Type B pancreatic cell (in vitro differentiated cells): ENCODE results near the gene MLST8. TPM values are rescaled to one million over a fixed set of nuclear protein-coding genes. Genes with fewer than 3 reads are reported as not detected.
A peak's percentile ranks its signal among the peaks of the same experiment; 100 is the strongest.
"Not testable (repeated sequence)": the region's sequence is repeated elsewhere in the genome, so short reads cannot be mapped to it uniquely, and the experiment has no call there.

Source experiments
- DNase-seq: peaks from one replicate; pipeline ENCODE4 v3.0.0; 2021; ENCODE audit warnings: mixed read lengths; ENCODE audit not compliant: unreplicated experiment; ENCODE audit errors: extremely low spot score
- H3K27ac Mint-ChIP-seq: 2 replicates; pipeline ENCODE4 v1.8.0; 2021; ENCODE audit warnings: mild to moderate bottlenecking, mixed read lengths
- H3K27me3 Mint-ChIP-seq: 2 replicates; pipeline ENCODE4 v1.8.0; 2021; ENCODE audit warnings: mixed read lengths
- H3K36me3 Mint-ChIP-seq: 2 replicates; pipeline ENCODE4 v1.8.0; 2021; ENCODE audit warnings: mixed read lengths
- H3K4me1 Mint-ChIP-seq: one replicate; pipeline ENCODE4 v1.8.0; 2021; ENCODE audit warnings: mixed read lengths; ENCODE audit not compliant: unreplicated experiment
- H3K4me3 Mint-ChIP-seq: 2 replicates; pipeline ENCODE4 v1.8.0; 2021; ENCODE audit warnings: mild to moderate bottlenecking, mixed read lengths
- H3K9me3 Mint-ChIP-seq: 2 replicates; pipeline ENCODE4 v1.8.0; 2021; ENCODE audit warnings: mixed read lengths
- total RNA-seq: library from RNA; stranded (reverse); gene quantifications from 2 replicates; pipeline ENCODE4 v1.2.1, GENCODE V29; 2021; ENCODE audit warnings: low replicate concordance
- TF ChIP-seq, protein P1 (sequence below): fragments of 200-600 bp; sonication (generic); conservative IDR thresholded peaks from 2 replicates; pipeline ENCODE4 v1.5.0; 2021; ENCODE audit warnings: antibody characterized with exemption, mild to moderate bottlenecking

MLST8 gene
- total RNA-seq, 1 donor from 2014 or later: 56.8 TPM

DNA sequence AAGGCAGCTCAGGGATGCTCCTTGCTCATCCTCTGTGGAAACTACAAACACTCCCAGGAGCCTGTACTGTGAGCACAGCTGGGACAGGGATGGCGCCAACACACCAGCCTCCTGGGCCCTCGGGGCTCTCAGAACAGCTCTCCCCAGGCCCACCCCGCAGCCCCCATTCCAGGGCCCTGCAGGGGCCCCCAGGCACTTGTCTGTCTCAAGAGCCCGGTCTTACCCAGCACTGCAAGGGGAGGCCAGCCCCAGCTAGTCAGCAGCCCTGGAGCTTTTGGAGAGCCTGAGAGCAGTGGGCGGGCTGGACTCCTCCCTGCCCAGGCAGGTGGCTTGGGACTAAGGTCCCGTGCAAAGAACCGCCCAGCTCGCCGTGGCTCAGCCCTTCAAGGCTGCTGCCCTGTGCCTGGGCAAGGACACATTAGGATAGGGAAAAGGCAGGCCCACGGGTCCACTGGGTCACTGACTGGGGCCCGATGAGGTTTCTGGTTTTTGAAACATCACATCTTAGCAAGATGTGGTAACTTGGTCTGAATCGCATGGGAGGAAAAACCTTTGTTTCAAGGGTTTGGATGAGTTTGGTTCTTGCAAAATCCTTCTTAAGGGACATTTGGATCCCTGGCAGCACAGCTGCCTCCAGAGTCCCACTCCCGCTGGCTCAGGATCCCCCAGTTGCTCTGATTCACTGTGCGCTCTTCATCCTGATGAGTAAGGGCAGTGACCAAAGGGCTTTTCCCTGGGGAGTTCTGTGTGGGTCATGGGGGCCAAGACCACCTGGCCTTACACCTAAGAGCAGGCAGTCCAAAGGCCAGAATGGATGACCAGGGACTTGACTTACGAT is 33.8 kb downstream of the MLST8 start:
- Mint-ChIP-seq H3K9me3 (no peaks in the 10 kb centered on the region), H3K4me3 (no peak overlapping the region), H3K4me1 (no peaks in the 10 kb centered on the region), H3K27me3 (peaks cover 19% of the 10 kb centered on the region), H3K27ac (no peak overlapping the region), H3K36me3 (peaks cover 7% of the 10 kb centered on the region)
- DNase-seq: no peak
- TF ChIP-seq, protein P1, sequence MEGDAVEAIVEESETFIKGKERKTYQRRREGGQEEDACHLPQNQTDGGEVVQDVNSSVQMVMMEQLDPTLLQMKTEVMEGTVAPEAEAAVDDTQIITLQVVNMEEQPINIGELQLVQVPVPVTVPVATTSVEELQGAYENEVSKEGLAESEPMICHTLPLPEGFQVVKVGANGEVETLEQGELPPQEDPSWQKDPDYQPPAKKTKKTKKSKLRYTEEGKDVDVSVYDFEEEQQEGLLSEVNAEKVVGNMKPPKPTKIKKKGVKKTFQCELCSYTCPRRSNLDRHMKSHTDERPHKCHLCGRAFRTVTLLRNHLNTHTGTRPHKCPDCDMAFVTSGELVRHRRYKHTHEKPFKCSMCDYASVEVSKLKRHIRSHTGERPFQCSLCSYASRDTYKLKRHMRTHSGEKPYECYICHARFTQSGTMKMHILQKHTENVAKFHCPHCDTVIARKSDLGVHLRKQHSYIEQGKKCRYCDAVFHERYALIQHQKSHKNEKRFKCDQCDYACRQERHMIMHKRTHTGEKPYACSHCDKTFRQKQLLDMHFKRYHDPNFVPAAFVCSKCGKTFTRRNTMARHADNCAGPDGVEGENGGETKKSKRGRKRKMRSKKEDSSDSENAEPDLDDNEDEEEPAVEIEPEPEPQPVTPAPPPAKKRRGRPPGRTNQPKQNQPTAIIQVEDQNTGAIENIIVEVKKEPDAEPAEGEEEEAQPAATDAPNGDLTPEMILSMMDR: no peak

DNA sequence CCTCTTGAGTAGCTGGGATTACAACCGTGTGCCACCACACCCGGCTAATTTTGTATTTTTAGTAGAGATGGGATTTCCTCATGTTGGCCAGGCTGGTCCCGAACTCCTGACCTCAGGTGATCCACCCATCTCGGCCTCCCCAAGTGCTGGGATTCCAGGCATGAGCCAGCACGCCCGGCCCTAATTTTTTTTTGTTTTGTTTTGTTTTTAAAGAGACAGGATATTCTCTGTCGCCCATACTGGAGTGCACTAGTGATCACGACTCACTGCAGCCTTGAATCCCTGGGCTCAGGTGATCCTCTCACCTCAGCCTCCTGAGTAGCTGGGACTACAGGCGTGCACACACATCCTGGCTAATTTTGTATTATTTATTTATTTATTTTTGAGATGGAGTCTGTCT is 35.1 kb downstream of the MLST8 start:
- DNase-seq, H3K9me3 Mint-ChIP-seq, H3K36me3 Mint-ChIP-seq, H3K27ac Mint-ChIP-seq, H3K4me1 Mint-ChIP-seq, H3K4me3 Mint-ChIP-seq: not testable (repeated sequence)
- H3K27me3 Mint-ChIP-seq: peaks cover 18% of the 10 kb centered on the region

DNA sequence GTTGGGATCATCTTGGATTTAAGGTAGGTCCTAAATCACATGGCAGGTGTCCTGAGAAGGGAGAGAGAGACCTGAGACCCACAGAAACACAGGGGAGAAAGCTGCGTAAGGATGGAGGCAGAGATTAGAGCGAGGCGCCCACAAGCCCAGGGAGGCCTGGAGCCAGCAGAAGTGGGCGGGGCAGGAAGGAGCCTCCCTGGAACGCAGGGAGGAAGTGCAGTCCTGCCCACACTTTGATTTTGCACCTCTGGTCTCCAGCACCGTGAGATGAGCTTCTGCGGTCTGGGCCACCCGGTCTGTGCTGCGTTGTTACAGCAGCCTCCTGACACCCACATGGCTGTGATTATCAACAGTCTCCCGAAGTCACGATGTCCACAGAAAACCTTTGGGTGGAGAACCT is 37.3 kb downstream of the MLST8 start:
- TF ChIP-seq, protein P1: no peak
- no peak overlapping the region for H3K4me3 Mint-ChIP-seq
- H3K36me3 Mint-ChIP-seq: peaks cover 7% of the 10 kb centered on the region
- peaks cover 5% of the 10 kb centered on the region for H3K27me3 Mint-ChIP-seq
- DNase-seq: no peak
- peak overlapping the region; percentile 7 for H3K27ac Mint-ChIP-seq
- no peaks in the 10 kb centered on the region for H3K9me3 Mint-ChIP-seq
- H3K4me1 Mint-ChIP-seq: no peaks in the 10 kb centered on the region

DNA sequence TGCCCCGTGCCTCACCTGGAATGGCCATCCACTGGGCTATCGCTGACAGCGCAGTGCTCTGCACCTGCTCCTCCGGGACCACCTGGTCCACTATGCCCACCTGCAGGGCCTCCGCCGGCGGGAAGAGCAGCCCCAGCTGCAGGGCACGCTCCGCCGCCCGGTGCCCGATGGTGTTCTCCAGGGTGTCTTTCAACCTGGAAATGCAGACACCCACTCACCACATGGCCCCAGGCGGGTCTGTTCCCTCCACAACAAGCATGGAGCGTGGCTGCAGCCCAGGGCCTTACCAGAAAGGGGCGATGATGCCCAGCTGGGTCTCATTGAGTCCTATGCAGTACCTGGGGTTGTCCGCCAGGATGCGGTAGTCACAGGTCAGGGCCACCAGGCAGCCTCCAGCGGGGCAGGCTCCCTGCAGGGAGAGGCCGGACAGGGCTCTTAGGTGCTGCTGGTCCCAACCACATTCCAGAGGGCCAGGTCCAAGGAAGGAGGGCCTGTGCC is 37.8 kb downstream of the MLST8 start:
- peaks cover 7% of the 10 kb centered on the region for H3K36me3 Mint-ChIP-seq
- H3K9me3 Mint-ChIP-seq: no peaks in the 10 kb centered on the region

DNA sequence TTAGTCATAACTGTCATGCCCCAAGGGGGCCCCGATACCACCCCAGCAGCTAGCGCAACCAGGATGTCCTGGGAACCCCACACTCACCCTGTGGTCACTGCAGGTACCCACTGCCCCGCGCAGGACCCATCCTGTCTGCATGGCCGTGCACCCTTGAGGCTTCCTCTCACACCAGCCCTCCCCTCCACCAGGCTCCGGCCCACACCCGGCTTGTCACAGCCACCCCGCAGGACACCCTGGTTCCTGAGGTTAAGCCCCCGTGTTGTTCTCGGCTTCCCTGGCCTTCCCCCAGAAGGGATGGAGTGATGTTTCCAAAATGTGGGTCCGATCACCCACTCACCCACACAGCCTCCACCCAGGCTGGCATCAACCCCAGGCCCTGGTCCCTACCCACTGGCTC is 38.5 kb downstream of the MLST8 start:
- TF ChIP-seq, protein P1: no peak
- peaks cover 7% of the 10 kb centered on the region for H3K36me3 Mint-ChIP-seq
- H3K4me1 Mint-ChIP-seq: no peaks in the 10 kb centered on the region
- no peak for DNase-seq
- H3K9me3 Mint-ChIP-seq: no peaks in the 10 kb centered on the region
- H3K4me3 Mint-ChIP-seq: no peak overlapping the region
- H3K27ac Mint-ChIP-seq: no peak overlapping the region
- H3K27me3 Mint-ChIP-seq: peaks cover 3% of the 10 kb centered on the region

More for the DNA sequence above, 37.8 kb downstream of the MLST8 start:
- H3K4me1 Mint-ChIP-seq: no peaks in the 10 kb centered on the region
- no peak for DNase-seq
- no peak overlapping the region for H3K4me3 Mint-ChIP-seq
- H3K27me3 Mint-ChIP-seq: peaks cover 3% of the 10 kb centered on the region
- TF ChIP-seq, protein P1: no peak
- no peak overlapping the region for H3K27ac Mint-ChIP-seq

DNA sequence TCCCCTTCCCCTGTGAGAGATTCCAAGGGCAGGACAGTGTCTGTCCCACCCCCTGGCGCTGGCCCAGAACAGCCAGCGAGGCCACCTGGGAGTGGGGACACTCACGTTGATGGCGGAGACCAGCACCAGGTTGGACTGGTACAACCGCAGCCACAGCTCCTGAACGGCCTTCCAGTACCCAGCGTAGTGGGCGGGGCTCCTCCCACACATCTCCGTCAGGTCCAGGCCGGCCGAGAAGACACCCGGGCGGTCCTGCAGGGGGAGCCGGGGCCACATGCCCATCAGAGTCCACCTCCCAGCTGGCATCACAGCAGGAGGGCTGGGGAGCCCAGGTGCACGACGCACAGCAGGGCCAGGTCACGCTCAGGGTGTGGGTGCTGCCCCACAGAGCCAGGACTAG is 39.0 kb downstream of the MLST8 start:
- TF ChIP-seq, protein P1: peak; percentile 20
- DNase-seq: no peak
- Mint-ChIP-seq H3K36me3 (peaks cover 7% of the 10 kb centered on the region), H3K9me3 (no peaks in the 10 kb centered on the region), H3K27me3 (peaks cover 3% of the 10 kb centered on the region), H3K4me1 (no peaks in the 10 kb centered on the region), H3K4me3 (no peak overlapping the region), H3K27ac (no peak overlapping the region)
